OCI-LY7 (cell line): ENCODE results near the gene FAM120A. TPM values are rescaled to one million over a fixed set of nuclear protein-coding genes. Genes with fewer than 3 reads are reported as not detected.

Experiments
- BruUV-seq: library from RNA; stranded (reverse); fragments of 400-500 nt; replicated peaks from 2 replicates; lab custom pipeline; 2021; lab: Mats Ljungman, UMichigan
- CTCF ChIA-PET: fragments of 300-600 bp; sonication (Branson Sonifier 250); formaldehyde crosslinking; loops from one replicate; lab custom pipeline; 2022; ENCODE audit warnings: antibody characterized with exemption; ENCODE audit not compliant: unreplicated experiment; lab: Charles Lee
- POLR2A ChIA-PET: fragments of 300-600 bp; sonication (Branson Sonifier 250); formaldehyde crosslinking; loops from one replicate; lab custom pipeline; 2022; ENCODE audit warnings: antibody characterized with exemption; lab: Charles Lee
- DNase-seq: peaks from one replicate; pipeline ENCODE4 v3.0.0-alpha.2; 2015; ENCODE audit warnings: low spot score
- H2AFZ ChIP-seq: fragments of 200-600 bp; sonication (generic), shearing (Covaris generic); 2 replicates; pipeline ENCODE4 v1.6.1; 2014; ENCODE audit warnings: mild to moderate bottlenecking, antibody characterized with exemption, low read length, moderate library complexity
- H3K27ac ChIP-seq: fragments of 200-600 bp; sonication (generic); 2 replicates; pipeline ENCODE4 v1.5.1; 2014; ENCODE audit warnings: mixed run types, low read depth, mild to moderate bottlenecking, moderate library complexity, low read length, inconsistent platforms; ENCODE audit not compliant: poor library complexity, severe bottlenecking
- H3K36me3 ChIP-seq: fragments of 200-600 bp; sonication (generic); 2 replicates; pipeline ENCODE4 v1.6.1; 2014; ENCODE audit warnings: mild to moderate bottlenecking, antibody characterized with exemption, low read length, moderate library complexity, mixed read lengths; ENCODE audit not compliant: insufficient read depth
- H3K4me1 ChIP-seq: fragments of 200-600 bp; sonication (generic); 2 replicates; pipeline ENCODE4 v1.5.1; 2014; ENCODE audit warnings: mild to moderate bottlenecking, low read length; ENCODE audit not compliant: insufficient read depth, poor library complexity, severe bottlenecking
- H3K4me2 ChIP-seq: fragments of 200-600 bp; sonication (generic); 2 replicates; pipeline ENCODE4 v1.6.1; 2014; ENCODE audit warnings: mild to moderate bottlenecking, low read length
- H3K4me3 ChIP-seq: fragments of 200-600 bp; sonication (generic); 2 replicates; pipeline ENCODE4 v1.5.1; 2014; ENCODE audit warnings: mild to moderate bottlenecking, low read depth, low read length; ENCODE audit not compliant: poor library complexity, severe bottlenecking
- H3K79me2 ChIP-seq: fragments of 200-600 bp; sonication (generic); 2 replicates; pipeline ENCODE4 v1.6.1; 2016; ENCODE audit warnings: low read depth, mild to moderate bottlenecking, low read length, moderate library complexity, mixed read lengths; ENCODE audit not compliant: insufficient read depth
- H3K9me2 ChIP-seq: fragments of 200-600 bp; sonication (generic); 2 replicates; pipeline ENCODE4 v1.6.1; 2016; ENCODE audit warnings: mild to moderate bottlenecking, low read length, mixed read lengths; ENCODE audit not compliant: insufficient read depth
- H3K9me3 ChIP-seq: fragments of 200-600 bp; sonication (generic); 2 replicates; pipeline ENCODE4 v1.6.1; 2014; ENCODE audit warnings: mild to moderate bottlenecking, mixed run types, low read length, mixed read lengths
- H4K20me1 ChIP-seq: fragments of 200-600 bp; sonication (generic); 2 replicates; pipeline ENCODE4 v1.6.1; 2014; ENCODE audit warnings: mild to moderate bottlenecking, antibody characterized with exemption, low read length, moderate library complexity, mixed read lengths; ENCODE audit not compliant: insufficient read depth
- EZH2phosphoT487 ChIP-seq: fragments of 200-600 bp; sonication (generic); IDR thresholded peaks from 2 replicates; pipeline ENCODE4 v1.6.1; 2018; ENCODE audit warnings: low read depth, borderline replicate concordance, mild to moderate bottlenecking, mixed run types, antibody characterized with exemption, low read length, moderate library complexity, mixed read lengths
- intact Hi-C: fragments of 100-400 bp; cut with micrococcal nuclease; formaldehyde crosslinking; loops from one replicate; pipeline ENCODE4 v1.10.0; 2022; ENCODE audit not compliant: unreplicated experiment
- total RNA-seq, 2 experiments: library from RNA; depleted of rRNA in 1 of 2; stranded (reverse); fragments of >200 nt in 1 of 2; shearing (Covaris generic) in 1 of 2; gene quantifications; 2 replicates each; pipeline ENCODE4 v1.2.3, GENCODE V29; 2014 to 2022
- TF ChIP-seq, protein P1 (sequence below): fragments of 200-600 bp; sonication (generic); conservative IDR thresholded peaks from 2 replicates; pipeline ENCODE4 v1.5.1; 2014; ENCODE audit warnings: mild to moderate bottlenecking, antibody characterized with exemption, low read length, moderate library complexity, mixed read lengths

The FAM120A gene
- total RNA-seq, 2 experiments from 2014 or later: 81.9 to 104 TPM

DNA sequence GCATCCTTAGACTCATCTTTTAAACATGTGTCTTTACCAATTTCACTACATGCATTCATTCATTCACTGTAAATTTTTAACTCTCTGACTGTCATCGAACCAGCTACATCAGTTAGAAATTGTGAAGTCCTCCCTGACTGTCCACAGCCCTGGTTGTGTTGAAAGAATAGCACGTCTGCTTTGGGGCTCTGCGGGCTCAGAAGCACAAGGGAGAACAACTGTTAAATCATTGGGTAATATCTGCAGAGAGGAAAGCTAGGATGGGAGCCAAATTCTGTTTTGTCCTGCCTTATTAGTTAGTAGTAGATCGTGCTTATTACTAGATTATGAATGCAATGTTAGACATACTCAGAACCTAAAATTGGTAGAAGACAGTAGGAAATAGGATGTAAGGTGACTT lies 28.2 kb downstream of the FAM120A start:
- H3K79me2 ChIP-seq: peaks cover 55% of the 10 kb centered on the region; the same call in 1 of the 2 replicates
- DNase-seq: no peak

DNA sequence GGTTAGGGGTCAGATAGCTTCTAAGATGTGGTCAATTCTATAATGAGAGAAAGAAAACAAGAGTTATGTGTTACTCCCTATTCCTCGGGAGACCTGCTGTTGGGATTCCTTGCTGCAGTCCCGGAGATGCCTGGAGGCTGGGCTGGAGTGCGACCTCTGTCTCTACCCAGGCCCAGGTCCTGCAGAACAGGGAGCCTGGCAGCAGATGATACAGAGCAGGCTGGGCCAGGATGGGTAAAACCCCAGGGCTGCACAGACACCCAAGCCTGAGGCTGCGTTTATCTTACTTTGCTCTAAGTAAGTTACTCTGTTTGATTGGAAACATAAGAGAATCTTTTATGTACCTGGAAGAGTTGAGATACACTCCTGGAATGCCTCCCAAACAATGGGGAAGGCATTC lies 28.8 kb downstream of the FAM120A start:
- TF ChIP-seq, protein P1, sequence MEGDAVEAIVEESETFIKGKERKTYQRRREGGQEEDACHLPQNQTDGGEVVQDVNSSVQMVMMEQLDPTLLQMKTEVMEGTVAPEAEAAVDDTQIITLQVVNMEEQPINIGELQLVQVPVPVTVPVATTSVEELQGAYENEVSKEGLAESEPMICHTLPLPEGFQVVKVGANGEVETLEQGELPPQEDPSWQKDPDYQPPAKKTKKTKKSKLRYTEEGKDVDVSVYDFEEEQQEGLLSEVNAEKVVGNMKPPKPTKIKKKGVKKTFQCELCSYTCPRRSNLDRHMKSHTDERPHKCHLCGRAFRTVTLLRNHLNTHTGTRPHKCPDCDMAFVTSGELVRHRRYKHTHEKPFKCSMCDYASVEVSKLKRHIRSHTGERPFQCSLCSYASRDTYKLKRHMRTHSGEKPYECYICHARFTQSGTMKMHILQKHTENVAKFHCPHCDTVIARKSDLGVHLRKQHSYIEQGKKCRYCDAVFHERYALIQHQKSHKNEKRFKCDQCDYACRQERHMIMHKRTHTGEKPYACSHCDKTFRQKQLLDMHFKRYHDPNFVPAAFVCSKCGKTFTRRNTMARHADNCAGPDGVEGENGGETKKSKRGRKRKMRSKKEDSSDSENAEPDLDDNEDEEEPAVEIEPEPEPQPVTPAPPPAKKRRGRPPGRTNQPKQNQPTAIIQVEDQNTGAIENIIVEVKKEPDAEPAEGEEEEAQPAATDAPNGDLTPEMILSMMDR: no peak
- TF ChIP-seq EZH2phosphoT487: no peak
- Histone ChIP-seq H3K79me2 (peaks cover 58% of the 10 kb centered on the region; the same call in 1 of the 2 replicates), H3K27ac (no peak overlapping the region), H3K9me2 (no peaks in the 10 kb centered on the region), H3K9me3 (no peaks in the 10 kb centered on the region), H3K4me2 (no peak overlapping the region), H4K20me1 (0 out of 2 replicates have a peak, but pooled peaks cover 5% of the 10 kb centered on the region), H3K4me1 (no peaks in the 10 kb centered on the region), H3K4me3 (no peak overlapping the region), H2AFZ (no peak overlapping the region), H3K36me3 (peaks cover 94% of the 10 kb centered on the region)
- BruUV-seq: no TSS peak
- DNase-seq: no peak
- CTCF ChIA-PET: no interaction called here
- intact Hi-C loops: no loop called here
- POLR2A ChIA-PET: no interaction called here

More for the DNA sequence above, 28.2 kb downstream of the FAM120A start:
- BruUV-seq: no TSS peak
- Histone ChIP-seq H3K36me3 (peaks cover 94% of the 10 kb centered on the region), H3K9me2 (no peaks in the 10 kb centered on the region), H4K20me1 (0 out of 2 replicates have a peak, but pooled peaks cover 5% of the 10 kb centered on the region), H3K4me1 (no peaks in the 10 kb centered on the region), H3K27ac (no peak overlapping the region), H2AFZ (no peak overlapping the region), H3K4me3 (no peak overlapping the region), H3K9me3 (no peaks in the 10 kb centered on the region), H3K4me2 (no peak overlapping the region)
- POLR2A ChIA-PET: no interaction called here
- CTCF ChIA-PET: no interaction called here
- intact Hi-C loops: no loop called here
- TF ChIP-seq, protein P1: no peak
- no peak for TF ChIP-seq EZH2phosphoT487

GRCh38 chr9:93480728-93481324 lies 29.3 kb downstream of the FAM120A start:
- H3K36me3 ChIP-seq: peaks cover 94% of the 10 kb centered on the region
- H3K9me3 ChIP-seq: no peaks in the 10 kb centered on the region
- H4K20me1 ChIP-seq: 0 out of 2 replicates have a peak, but pooled peaks cover 5% of the 10 kb centered on the region
- BruUV-seq: no TSS peak
- no peak for DNase-seq
- intact Hi-C loops: no loop called here
- peaks cover 54% of the 10 kb centered on the region; the same call in 1 of the 2 replicates for H3K79me2 ChIP-seq
- ChIA-PET CTCF (no interaction called here), POLR2A (interaction anchor here (0.8 kb wide), 1 partner anchor 9 kb away, joined by 3 read pairs; no protein-coding TSS in a partner anchor)
- no peak overlapping the region for H3K27ac ChIP-seq
- H3K4me2 ChIP-seq: no peak overlapping the region
- no peak overlapping the region for H3K4me3 ChIP-seq
- no peaks in the 10 kb centered on the region for H3K4me1 ChIP-seq
- no peak for TF ChIP-seq EZH2phosphoT487
- TF ChIP-seq, protein P1: no peak
- H2AFZ ChIP-seq: no peak overlapping the region
- H3K9me2 ChIP-seq: no peaks in the 10 kb centered on the region
